Amygdala (tissue), 56 donors: ENCODE data around the gene SLC5A1.

Source experiments
- DNase-seq, 56 donors: peaks; one replicate each; lab custom pipeline; 2025; lab: John Stamatoyannopoulos, UW

Gene SLC5A1

DNA sequence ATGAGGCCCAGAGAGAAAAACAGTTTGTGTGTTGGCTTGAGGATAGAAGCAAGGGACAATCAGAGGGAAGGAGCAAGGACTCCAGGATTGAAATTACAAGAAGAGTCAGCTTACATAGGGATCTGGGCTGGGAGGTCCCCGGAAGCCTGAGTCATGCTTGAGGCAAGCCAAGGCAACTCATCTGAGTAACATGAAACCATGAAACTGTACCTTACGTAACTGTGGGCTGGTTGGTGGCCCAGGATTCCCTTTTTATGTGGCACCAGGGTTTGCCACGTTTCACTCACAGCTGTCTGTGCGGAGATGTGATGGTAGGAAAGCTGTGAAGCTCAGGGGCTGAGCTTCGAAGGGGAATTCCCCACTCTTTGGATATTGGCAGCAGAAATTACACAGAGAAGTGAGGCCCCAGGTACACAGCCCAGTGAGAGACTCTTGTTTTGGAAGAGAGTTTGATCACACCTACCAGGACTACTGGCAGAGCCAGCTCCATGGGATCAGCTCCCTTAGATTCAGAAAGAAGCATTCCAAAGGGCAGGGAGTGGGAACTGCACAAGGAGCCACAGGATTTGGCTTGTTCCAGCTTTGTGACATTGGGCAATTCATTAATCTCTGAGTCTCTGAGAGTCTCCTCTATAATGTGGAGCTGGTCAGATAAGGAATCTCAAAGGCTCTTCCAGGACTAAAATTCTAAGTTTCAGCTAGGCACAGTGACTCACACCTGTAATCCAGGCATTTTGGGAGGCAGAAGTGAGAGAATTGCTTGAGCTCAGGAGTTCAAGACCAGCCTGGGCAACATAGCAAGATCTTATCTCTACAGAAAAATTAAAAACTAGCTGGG is 7.8 kb downstream of the SLC5A1 start:
- no peak for DNase-seq

DNA sequence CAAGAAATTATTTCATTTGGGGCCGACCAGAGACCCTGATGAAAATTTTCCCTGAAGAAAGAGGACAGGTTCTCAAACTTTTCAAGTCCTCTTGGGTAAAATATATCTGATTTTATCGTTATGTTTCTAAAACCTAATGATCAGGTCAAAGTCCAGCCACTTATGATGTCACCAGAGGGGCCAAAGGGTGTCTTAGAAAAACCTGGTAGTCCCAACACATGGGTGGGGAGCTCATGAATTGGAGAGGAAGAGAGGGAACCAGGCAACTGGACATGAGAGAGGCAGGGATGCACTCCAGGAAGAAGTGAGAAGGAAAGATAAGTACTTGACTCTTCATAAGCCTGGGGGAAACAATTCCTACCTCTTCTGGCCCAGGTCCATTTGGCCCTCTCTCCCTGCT is 9.2 kb downstream of the SLC5A1 start:
- DNase-seq: no peak

DNA sequence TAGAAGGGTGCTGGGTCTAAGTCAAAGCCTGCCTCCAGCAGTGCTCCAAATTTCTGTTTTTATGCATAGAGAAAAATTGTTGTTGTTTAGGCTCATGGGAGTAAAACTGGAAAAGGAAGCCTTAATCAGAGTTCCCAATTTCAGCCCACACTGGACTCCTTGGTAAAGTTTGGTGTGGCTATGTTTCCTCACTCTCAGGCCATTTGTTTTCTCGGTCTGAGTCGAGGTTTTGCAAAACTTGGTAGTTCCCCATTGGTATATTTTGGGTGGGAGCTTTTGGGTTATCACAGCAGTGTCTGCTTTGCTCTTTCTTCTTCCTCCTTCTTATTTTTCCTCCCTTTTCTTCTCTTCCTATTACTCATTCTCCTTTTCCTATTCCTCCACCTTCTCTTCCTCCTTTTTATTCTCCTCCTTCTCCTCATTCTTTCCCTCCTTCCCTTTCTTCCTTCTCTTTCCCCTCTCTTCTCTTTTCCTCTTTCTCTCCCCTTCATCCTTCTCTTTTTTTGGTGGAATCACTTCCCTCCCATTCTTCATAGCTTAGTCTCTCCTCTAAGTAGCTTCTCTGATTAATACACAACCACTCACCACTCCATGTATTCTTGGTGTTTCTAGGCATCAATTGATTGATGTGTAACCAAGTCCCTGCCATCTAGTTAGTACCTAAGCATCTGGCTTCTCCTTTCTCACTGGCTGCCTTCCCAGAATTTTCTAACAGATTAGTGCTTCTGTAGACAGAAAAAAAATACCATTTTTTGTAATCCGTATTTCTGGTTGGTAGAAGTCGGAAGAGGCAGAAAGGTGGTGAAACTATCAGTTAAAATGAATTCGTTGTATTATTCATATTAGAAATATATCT is 10.1 kb downstream of the SLC5A1 start:
- DNase-seq: no peak

DNA sequence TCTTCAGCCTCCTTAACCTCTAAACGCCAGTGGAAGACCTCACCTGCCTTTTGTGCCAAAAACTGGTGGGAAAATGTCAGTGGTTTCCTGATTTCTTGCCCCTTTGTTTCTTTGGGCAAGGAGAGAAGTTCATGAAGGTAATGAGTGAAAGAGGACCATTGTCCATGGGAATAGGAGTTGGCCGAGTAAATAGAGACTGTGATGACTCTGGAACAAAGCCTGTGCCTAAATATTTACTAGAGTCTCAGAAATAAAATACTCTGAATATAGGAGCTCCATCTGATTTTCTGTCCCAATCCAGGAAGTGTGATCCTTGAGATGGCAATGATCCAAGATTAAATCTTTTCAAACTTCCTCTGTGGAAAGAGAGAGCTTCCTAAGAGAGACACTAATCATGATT is 12.0 kb downstream of the SLC5A1 start:
- no peak for DNase-seq

DNA sequence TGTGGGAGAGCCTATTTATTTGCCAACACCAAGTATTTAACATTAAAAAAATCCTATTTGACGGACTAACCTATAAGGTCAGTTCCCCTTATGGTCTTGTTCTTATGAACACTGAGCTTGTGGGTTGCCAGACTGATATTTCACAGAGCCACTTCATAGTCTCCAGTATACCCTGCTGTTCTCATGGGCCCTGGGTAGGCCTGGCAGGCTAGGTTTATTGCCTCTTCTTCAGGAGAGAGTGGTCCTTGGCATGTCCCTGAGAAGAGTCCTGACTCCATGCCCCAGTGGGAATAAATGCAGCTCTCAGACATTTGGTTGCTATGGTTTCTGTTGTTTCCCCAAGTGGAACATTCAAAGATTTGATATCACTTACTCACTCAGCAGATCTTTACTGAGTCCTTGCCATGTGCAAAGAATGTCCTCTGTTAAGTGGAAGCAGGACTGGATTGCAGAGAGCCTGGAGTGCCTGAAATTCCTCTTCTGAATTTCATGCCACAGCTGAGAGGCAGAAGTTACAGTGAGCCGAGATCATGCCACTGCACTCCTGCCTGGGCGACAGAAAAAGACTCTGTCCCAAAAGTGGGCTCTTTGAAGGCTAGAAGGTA is 15.7 kb downstream of the SLC5A1 start:
- DNase-seq: no peak

DNA sequence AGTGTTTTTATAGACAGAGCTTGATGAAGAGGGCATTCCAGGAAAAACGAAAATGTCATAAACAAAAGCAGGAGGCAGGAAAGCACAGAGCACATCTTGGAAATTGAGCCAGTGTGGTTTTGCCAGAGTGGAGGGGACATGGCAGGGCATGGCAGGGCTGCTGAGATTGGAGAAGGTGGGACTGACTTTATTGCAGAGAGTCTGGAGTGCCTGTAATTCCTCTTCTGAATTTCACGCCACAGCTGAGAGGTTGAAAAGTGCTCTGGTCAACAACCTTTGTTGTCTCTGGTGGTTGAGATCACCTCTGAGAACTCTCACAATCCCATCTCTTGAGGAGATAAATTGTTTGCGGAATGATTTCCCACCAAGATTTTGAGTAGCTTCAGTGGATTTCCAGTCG is 16.4 kb downstream of the SLC5A1 start:
- no peak for DNase-seq

DNA sequence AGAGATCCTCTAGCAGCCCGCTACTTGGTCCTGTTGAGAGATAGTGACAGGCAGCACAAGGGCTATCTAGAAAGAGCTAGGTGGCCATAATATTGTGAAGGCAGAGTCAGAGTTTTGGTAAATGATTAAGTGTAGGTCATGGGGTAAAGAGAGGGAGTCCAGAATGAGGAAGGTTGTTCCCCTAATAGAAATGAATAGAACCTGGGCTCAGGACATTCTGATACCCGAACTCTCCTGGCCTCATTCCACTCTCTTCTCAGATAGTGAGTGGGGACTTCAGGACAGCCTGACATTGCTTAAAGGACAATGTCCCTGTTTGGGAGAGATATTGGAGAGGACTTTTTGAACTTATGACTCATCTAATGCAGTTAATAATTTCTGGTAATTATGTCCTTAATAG is 20.6 kb downstream of the SLC5A1 start:
- DNase-seq: no peak

DNA sequence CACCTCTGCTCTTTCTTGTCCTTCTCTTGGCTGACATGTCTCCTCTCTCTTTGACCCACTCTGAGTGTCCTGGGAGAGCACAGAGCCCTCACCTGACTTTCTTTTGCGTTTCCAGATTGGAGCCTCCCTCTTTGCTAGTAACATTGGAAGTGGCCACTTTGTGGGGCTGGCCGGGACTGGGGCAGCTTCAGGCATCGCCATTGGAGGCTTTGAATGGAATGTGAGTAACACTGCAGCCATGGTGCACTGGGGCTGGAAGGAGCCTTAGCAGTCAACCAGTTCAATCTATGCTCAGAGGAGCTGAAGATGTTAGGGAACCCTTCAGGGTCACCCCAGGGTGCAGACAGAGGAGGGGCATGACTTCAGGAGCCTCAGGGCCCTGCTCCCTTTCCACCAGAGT is 23.8 kb downstream of the SLC5A1 start:
- no peak for DNase-seq

DNA sequence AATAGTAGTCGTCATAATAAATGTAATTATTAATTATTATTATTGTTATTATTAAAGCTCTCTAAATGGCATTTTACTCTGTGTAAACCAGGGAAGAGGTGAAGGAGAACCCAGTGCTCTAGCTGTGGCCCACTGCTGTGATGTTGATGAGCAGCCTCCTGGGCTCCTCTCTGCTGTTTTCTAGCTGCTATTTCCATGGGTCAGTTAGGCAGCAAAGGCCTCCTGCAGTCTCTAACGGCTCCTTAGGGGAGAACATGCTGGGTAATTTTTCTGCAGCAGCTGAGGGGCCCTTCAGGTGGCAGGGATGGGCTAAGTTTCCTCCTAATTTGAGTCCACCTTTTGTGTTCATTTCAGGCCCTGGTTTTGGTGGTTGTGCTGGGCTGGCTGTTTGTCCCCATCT is 24.6 kb downstream of the SLC5A1 start:
- DNase-seq: no peak

DNA sequence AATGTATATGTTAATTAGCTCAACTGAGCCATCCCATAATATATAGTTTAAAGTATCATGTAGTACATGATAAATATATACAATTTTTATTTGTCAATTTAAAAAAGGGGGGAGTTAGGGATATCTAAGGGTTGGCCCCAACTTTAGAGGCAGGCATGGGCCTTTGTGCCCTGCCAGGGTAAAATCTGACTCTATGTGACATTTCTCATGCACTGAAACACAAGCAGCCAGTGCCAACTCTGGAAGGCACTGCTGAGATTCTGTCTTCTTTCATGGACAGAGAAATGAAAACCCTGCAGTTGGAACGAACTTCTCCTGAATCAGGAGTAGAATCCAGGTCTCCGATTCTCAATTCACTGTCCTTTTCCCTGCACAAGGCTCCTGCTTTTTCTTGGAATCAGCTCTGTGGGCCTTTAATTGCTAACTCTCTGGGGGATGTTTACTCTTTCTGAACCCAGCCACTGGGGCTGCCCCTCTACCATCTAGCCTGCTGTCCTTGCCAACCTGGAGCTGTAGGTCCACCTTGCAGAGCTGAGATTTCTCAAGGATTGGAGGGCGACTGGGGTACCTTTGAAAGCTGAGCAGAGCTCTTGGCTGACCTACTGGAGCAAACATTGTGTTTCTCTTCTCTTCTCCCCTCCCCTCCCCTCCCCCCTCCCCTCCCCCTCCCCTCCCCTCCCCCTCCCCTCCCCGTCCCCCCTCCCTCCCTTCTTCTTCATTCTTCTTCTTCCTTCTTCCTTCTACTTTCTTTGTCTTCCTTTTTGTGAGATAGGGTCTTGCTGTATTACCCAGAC is 26.7 kb downstream of the SLC5A1 start:
- DNase-seq: no peak

DNA sequence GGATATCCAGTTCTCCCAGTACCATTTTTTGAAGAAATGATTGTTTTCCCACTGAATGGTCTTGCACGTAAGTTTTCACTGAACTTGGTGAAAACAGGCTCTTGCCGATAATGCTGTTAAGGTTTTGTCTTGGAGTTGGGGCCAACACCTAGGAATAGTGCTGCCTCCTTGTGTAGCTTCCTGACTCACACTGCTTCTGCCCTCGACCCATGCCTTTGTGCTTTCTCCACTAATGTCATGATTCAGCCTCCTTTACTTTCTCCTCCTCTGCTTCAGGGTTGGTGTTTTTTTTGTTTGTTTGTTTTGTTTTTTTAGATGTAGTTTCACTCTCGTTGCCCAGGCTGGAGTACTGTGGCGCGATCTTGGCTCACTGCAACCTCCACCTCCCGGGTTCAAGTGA is 30.2 kb downstream of the SLC5A1 start:
- DNase-seq: no peak

DNA sequence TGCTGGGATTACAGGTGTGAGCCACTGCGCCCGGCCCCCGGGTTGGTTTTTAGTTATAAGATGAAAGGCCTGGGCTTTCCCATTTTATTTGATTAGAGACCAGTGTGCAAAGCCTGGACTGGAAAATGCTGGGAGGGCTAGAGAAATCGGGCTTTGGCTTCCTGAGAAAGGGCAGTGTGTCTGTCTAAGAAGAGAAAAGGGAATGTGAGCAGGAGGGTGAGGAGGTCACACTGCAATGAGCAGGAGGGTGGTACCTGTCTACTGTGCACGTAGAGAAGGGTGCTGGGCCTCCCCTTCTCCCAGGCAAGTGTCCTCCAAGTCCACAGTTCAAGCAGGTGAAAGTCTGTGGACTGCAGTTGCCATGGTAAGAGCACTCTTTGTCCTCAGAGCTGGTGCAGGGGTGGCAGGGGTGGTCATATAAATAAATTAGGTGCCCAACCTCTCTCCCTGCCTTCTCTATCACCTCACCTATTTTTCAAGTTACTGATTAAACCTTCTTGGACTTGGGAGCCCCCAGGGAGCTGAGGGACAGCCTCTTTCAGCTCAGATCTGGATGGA is 30.8 kb downstream of the SLC5A1 start:
- DNase-seq: no peak

DNA sequence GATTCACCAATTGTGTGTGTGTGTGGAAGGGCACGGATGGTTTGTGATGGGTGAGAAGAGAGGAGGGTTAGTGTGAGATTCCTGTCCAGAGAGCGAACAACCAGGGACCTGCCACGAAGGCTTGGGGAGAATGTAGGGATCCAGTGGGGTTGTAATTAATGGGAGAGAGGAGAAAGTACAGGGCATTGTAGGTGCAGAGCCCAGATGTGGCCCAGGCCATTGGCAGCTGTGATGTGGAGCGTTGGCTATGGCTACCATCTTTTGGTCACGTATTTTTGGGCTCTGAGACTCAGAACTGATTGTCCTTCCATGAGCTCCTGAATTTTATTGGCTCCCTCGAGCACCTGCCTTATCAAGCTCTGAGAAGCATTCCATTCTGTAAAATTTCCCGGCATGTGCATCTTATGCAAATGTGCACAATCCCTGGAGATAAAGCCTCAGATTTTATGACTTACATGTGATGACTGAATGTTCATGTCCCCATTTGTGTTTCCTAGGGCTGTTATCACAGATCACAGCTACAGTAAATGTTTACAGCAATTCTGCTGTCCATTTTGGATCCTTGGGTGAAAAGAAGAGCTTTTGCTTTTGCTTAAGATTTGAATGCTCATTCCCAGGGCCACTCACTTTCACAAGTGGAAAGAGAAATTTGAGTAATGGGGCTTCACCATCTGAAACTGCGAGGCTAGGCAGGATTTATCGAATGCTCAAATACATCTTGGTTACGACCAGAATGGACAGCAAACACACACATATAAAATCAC is 33.1 kb downstream of the SLC5A1 start:
- DNase-seq: no peak

DNA sequence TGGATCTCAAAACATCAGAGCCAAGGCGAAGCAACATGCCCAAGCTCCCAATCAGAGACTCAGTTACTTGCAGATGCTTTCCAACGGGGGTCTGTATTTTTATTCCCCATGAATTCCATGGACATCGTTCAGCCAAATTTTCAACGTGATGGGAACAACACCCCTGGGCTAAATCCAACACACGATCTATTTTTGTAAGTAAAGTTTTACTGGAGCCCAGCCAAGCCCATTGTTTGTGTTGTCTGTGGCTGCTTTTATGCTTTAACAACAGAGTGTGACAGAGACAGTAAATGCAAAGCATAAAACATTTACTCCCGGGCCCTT is 33.7 kb downstream of the SLC5A1 start:
- no peak for DNase-seq

DNA sequence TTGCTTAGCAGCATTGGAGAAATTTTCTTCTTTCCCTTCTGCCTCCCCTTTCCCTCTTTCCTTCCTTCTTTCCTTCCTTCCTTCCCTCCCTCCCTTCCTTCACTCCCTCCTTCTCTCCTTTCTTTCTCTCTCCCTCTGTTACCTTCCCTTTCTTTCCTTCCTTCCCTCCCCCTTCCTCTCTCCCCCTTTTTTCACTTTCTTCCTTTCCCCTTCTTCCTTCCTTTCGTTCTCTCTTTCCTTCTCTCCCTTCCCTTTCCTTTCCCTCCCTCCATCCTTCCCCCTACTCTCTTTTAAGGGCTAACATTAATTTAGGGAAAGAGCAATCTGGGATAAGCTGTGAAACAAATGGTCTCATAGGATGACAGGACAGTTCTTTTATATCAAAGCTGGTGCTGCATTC is 34.1 kb downstream of the SLC5A1 start:
- no peak for DNase-seq

DNA sequence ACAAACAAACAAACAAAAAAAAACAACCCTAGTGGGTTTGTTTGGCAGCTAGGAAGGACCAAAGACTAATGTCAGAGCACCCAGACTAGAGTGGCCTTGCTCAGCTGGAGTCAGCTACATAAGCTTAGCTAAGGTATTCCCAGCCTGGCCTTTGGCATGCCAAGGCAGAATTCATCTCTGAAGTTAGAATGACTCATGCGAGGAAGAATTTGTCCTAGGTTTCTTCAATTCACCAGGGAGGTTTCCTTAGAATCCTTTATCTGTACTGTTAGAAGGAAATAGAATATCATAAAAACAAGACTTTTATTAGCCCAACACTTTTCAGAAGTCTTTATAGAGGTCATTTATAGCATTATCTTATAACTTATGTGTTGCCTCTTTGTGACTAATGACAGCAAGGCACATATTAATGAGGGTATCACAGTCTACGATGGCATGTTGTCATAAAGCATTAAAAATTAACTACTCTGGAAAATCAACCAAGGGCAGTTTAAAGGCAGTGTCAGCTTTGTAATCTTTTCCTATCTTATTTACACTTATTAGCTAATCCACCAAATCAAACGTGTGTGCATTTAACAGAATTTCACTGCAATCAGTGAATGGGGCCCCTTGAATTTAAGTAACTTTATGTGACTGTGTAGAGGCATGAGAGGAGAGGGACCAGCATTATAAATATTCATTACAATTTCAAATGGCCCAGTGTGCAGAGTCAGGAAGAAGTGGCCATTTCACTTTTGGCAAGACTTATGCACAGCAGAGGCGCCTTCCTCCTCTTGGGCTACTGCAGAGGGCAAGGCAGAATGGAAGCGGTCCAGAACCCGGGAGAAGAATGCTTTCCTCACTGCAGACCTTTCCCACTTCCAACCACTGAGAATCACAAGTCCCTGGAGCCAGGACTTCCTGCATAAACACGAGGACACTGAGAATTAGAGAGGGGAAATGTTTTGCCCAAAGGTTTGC is 36.3 kb downstream of the SLC5A1 start:
- peak in 2 of 56 donors; percentile 1 to 2 for DNase-seq

DNA sequence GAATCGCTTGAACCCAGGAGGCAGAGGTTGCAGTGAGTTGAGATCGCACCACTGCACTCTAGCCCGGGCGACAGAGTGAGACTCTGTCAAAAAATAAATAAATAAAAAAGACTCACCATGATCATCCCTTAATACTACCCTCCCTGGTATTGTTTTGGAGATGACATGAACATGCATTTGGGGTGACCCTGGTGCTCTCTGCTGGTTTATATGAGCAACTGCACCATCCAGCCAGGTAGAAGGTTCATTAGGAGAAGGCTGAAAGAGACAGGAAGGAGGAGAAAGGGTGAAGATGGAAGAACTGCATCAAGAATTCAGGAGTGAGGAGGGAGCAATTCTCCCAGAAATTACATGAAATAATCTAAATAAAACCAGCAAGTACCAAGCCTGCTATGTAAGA is 37.8 kb downstream of the SLC5A1 start:
- peak in 4 of 56 donors; percentile 0 to 11 (median 2) for DNase-seq

DNA sequence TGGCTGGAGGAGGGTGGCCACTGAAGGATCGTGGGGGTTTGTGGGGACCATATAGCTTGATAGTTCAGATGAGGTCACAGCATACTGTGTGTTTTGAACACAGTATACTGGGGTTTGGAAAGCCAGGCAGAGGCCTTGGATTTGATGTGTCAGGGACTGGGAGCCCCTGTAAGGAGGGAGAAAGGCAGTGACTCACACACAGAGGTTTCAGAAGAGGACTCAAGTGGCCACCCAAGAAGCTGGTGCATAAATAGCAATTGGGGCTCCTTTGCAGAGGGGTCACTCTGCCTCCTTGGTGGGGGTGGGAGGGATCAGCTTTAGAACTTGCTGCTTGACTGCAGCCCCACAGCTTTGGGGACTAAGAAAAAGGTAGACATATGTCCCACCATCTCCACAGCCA is 39.3 kb downstream of the SLC5A1 start:
- no peak for DNase-seq

DNA sequence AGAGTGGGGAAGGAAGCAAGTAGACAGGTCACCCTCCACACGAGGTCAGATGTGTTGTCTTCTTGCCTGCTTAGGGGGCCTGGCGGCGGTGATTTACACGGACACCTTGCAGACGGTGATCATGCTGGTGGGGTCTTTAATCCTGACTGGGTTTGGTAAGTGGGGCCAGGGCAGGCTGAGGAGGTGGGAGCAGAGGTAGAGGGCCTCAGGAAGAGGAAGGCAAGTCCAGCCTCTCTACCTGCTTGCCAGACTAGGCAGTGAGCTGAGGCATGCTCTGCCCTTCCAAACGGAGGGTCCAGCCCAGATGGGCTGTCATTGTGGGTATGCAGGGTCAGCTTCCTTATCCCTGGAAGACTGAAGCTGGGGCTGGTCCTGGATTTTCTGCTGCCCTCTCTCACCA is 39.9 kb downstream of the SLC5A1 start:
- DNase-seq: no peak
